ENCODE measurements around the gene GLYR1. TPM values are rescaled to one million over a fixed set of nuclear protein-coding genes. Genes with fewer than 3 reads are reported as not detected.

GLYR1 gene
- total and polyA plus RNA-seq, 4 donors: 18.1 to 50.2 (median 40.6) TPM

- H3K27ac ChIP-seq (ENCODE audit: low read depth in 1 of 2, low read length in 2 of 2): no peak overlapping the region
- no peaks in the 10 kb centered on the region for H3K27me3 ChIP-seq (ENCODE audit: control insufficient read depth in 4 of 4, insufficient read depth in 4 of 4, low read length in 3 of 4)
- TF ChIP-seq CTCF (IDR thresholded peaks at IDR 0.05; ENCODE audit: low read depth, low read length, missing input control): no peak
- no peak for TF ChIP-seq GABPA (IDR thresholded peaks at IDR 0.05 in 1 of 2, conservative IDR thresholded peaks at IDR 0.05 in 1 of 2)
- no peak for TF ChIP-seq JUND (IDR thresholded peaks at IDR 0.05)
- TF ChIP-seq FOXA2 (IDR thresholded peaks at IDR 0.05): no peak
- TF ChIP-seq REST (IDR thresholded peaks at IDR 0.05): no peak
- no peak for TF ChIP-seq EGR1 (IDR thresholded peaks at IDR 0.05; ENCODE audit: low read depth in 2 of 2)
- TF ChIP-seq YY1 (IDR thresholded peaks at IDR 0.05): no peak
- TF ChIP-seq ZBTB33 (IDR thresholded peaks at IDR 0.05): no peak
- no peak for TF ChIP-seq NR2F2 (IDR thresholded peaks at IDR 0.05)
- no peak for TF ChIP-seq MAX (IDR thresholded peaks at IDR 0.05)
- TF ChIP-seq HNF4G (IDR thresholded peaks at IDR 0.05): no peak
- no peak for TF ChIP-seq FOXA1 (IDR thresholded peaks at IDR 0.05)
- TF ChIP-seq RAD21 (IDR thresholded peaks at IDR 0.05): no peak
- no peak for TF ChIP-seq RXRA (IDR thresholded peaks at IDR 0.05)
- no peak for TF ChIP-seq TAF1 (conservative IDR thresholded peaks at IDR 0.05)
- no peak overlapping the region for H3K4me3 ChIP-seq (ENCODE audit: low read depth in 1 of 3, low read length in 3 of 3)
- peaks cover 21 to 74% (median 36%) of the 10 kb centered on the region in 4 donors for H3K36me3 ChIP-seq (ENCODE audit: control insufficient read depth in 4 of 4, insufficient read depth in 3 of 4, low read depth in 1 of 4, low read length in 3 of 4)
- H3K9ac ChIP-seq (ENCODE audit: low read depth in 1 of 2, low read length in 2 of 2): no peak overlapping the region
- WGBS: 97% methylated on average over 6 of the region's 6 CpGs
- peaks cover 0 to 3% (median 0%) of the 10 kb centered on the region in 4 donors for H3K9me3 ChIP-seq (ENCODE audit: control insufficient read depth in 4 of 4, low read length in 3 of 4)
- H3K4me1 ChIP-seq (ENCODE audit: control insufficient read depth in 4 of 4, insufficient read depth in 4 of 4, low read length in 3 of 4): no peaks in the 10 kb centered on the region
- no peak for DNase-seq (ENCODE audit: low spot score)
These were observed 91.4 kb downstream of the GLYR1 start for GRCh38 chr16:4755687-4756086.

- Histone ChIP-seq H3K9me3 (ENCODE audit: control insufficient read depth in 4 of 4, low read length in 3 of 4) (peaks cover 0 to 3% (median 0%) of the 10 kb centered on the region in 4 donors), H3K4me3 (ENCODE audit: low read depth in 1 of 3, low read length in 3 of 3) (no peak overlapping the region), H3K27me3 (ENCODE audit: control insufficient read depth in 4 of 4, insufficient read depth in 4 of 4, low read length in 3 of 4) (no peaks in the 10 kb centered on the region), H3K27ac (ENCODE audit: low read depth in 1 of 2, low read length in 2 of 2) (no peak overlapping the region), H3K4me1 (ENCODE audit: control insufficient read depth in 4 of 4, insufficient read depth in 4 of 4, low read length in 3 of 4) (no peaks in the 10 kb centered on the region), H3K36me3 (ENCODE audit: control insufficient read depth in 4 of 4, insufficient read depth in 3 of 4, low read depth in 1 of 4, low read length in 3 of 4) (peaks cover 16 to 69% (median 32%) of the 10 kb centered on the region in 4 donors), H3K9ac (ENCODE audit: low read depth in 1 of 2, low read length in 2 of 2) (no peak overlapping the region)
- DNase-seq (ENCODE audit: low spot score): no peak
- WGBS: 97% methylated on average over 4 of the region's 4 CpGs
- TF ChIP-seq HNF4G (IDR thresholded peaks at IDR 0.05) (no peak), GABPA (IDR thresholded peaks at IDR 0.05 in 1 of 2, conservative IDR thresholded peaks at IDR 0.05 in 1 of 2) (no peak), FOXA2 (IDR thresholded peaks at IDR 0.05) (no peak), MAX (IDR thresholded peaks at IDR 0.05) (no peak), ATF3 (IDR thresholded peaks at IDR 0.05) (no peak), CTCF (IDR thresholded peaks at IDR 0.05; ENCODE audit: low read depth, low read length, missing input control) (no peak), SP1 (IDR thresholded peaks at IDR 0.05) (no peak), HNF4A (conservative IDR thresholded peaks at IDR 0.05) (no peak), EGR1 (IDR thresholded peaks at IDR 0.05; ENCODE audit: low read depth in 2 of 2) (no peak), FOXA1 (IDR thresholded peaks at IDR 0.05) (no peak)
These were observed 92.2 kb downstream of the GLYR1 start for GRCh38 chr16:4754865-4755264.
